GM12875 (cell line): ENCODE measurements around the gene ATP6V0B.

Experiments used
- H3K4me3 ChIP-seq: one replicate; pipeline ENCODE4 v1.5.1; 2011; ENCODE audit warnings: low read depth, low read length, control low read depth
- CTCF ChIP-seq: IDR thresholded peaks from 2 replicates; pipeline ENCODE4 v1.5.1; 2011; ENCODE audit warnings: low read depth, mild to moderate bottlenecking, control low read depth, inconsistent platforms, low read length, moderate library complexity, borderline replicate concordance; ENCODE audit not compliant: insufficient read depth

ATP6V0B gene

GRCh38 chr1:43998000-43998378 is 23.2 kb downstream of the ATP6V0B start:
- H3K4me3 ChIP-seq: no peak overlapping the region
- no peak for TF ChIP-seq CTCF

- H3K4me3 ChIP-seq: no peak overlapping the region
- TF ChIP-seq CTCF: no peak
These were observed 24.7 kb downstream of the ATP6V0B start for GRCh38 chr1:43999455-43999854.

DNA sequence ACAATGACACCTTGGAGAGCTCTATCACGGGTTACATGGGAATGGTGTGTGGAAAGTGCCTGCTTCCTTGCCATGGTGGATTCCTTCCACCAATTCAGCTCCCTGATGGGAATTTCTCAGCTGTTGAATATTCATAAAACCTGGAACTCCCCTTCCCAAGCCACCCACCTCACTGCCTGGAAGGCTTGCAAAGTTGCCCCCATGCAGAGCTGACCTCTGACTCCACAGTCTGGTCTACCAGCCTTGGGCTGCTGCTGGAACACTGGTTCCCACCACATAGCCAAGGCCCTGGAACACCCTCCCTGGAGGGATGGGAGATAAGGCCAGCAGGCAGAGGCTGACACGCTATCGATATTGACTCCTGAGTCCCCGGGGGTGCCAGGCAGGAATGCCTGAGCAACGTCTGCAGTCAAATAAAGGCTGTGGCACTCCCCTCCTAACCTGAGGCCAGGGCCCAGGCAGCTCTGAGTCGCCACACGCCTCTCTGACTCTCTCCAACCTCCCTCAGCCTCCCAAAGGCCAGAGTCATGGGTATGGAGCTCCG is 25.4 kb downstream of the ATP6V0B start:
- no peak for TF ChIP-seq CTCF
- no peak overlapping the region for H3K4me3 ChIP-seq

DNA sequence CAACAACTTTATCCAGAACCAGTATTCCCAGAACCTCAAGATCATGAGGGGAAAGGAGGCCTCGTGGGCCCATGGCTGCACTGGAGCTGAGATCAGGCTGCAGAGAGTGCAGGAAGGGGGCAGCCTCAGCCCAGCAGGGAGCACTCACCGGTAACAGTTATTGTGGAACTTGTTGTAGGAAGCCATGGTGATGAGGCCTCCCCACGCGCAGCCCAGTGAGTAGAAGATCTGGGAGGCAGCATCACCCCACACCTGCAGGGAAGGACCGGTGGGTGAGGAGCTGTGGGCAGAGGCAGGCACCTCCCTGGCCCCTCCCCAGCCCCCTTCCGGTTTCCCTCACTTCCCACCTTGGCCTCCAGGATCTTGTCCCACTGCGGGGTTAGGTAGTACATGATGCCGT is 27.4 kb downstream of the ATP6V0B start:
- no peak for TF ChIP-seq CTCF
- H3K4me3 ChIP-seq: no peak overlapping the region

DNA sequence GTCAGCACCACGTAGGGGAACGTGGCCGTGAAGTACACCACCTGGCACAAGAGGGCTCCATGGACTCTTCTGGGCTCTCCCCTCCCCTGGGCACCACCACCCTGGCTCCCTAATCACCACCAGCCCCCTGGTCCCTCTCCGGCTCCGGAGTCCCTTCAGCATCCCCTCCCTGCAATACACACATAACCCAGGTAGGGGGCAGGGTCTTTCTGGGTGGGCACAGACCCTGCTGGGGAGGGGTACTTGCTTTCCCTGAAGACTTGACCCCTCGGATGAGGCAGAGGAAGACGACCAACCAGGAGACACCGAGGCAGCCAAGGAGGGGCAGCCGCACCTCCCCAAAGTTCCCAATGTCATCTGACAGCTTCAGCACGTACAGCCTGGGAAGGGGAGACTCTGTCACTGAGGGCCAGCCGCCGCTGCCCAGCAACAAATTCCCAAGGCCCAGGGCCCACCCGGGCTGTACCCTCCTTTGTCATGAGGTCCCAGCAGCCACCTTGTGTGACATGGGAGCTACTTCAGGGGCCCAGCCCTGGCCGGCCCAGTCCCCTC is 27.9 kb downstream of the ATP6V0B start:
- peak; percentile 34; the same call in 1 of the 2 replicates for TF ChIP-seq CTCF

GRCh38 chr1:44008259-44008658 is 33.5 kb downstream of the ATP6V0B start:
- no peak for TF ChIP-seq CTCF
- no peak overlapping the region for H3K4me3 ChIP-seq

More for the DNA sequence above, 27.9 kb downstream of the ATP6V0B start:
- H3K4me3 ChIP-seq: no peak overlapping the region

DNA sequence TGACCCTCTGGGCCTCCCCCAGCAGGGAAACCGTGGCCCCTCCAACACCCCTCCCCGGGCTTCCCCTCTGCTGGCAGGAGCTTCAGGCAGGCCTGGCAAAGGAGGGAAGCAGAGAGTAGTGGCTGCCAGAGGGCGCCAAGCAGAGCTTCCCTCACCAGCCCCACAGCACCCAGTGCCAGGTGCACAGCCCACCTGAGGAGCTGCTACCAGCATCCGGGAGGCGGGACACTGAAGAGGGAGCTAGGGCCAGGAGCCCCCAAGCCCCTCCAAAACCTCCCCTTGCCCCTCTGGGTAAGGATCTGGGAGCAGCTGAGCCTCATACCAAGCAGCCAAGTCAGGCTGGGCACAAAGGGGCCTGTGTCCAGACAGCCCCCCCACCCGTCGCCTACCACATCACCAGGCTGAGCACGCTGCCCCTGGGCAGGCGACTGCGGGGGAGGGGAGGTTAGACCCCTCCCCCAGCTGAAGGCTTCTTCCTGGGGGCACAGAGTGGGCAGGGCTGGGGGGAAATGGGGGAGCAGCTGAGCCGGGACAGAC is 36.2 kb downstream of the ATP6V0B start:
- TF ChIP-seq CTCF: no peak
- H3K4me3 ChIP-seq: no peak overlapping the region
